Hypothalamus (tissue), 51 donors: ENCODE results near the gene BUB3.

Experiments
- DNase-seq, 51 donors: peaks; one replicate each; lab custom pipeline; 2025; lab: John Stamatoyannopoulos, UW

Gene BUB3

GRCh38 chr10:123140983-123141390 lies 13.2 kb upstream of the BUB3 start:
- DNase-seq = no peak

- DNase-seq = no peak
Measured at GRCh38 chr10:123141791-123142700, 12.2 kb upstream of the BUB3 start.

GRCh38 chr10:123142701-123143161 lies 11.5 kb upstream of the BUB3 start:
- DNase-seq = no peak

GRCh38 chr10:123143162-123143824 lies 10.9 kb upstream of the BUB3 start:
- DNase-seq = no peak

- no peak for DNase-seq
Measured at GRCh38 chr10:123143825-123144168, 10.4 kb upstream of the BUB3 start.

- no peak for DNase-seq
Measured at GRCh38 chr10:123144697-123145541, 9.3 kb upstream of the BUB3 start.

GRCh38 chr10:123145542-123146012 lies 8.6 kb upstream of the BUB3 start:
- DNase-seq = no peak

GRCh38 chr10:123146013-123146893 lies 7.9 kb upstream of the BUB3 start:
- DNase-seq = no peak

GRCh38 chr10:123146894-123147634 lies 7.1 kb upstream of the BUB3 start:
- no peak for DNase-seq

GRCh38 chr10:123147635-123148413 lies 6.4 kb upstream of the BUB3 start, which contains the start of gene HMX2:
TSS of gene HMX2 (plus strand) at chr10:123148136. CDS start at chr10:123148379, 243 bp downstream.
- DNase-seq = no peak

- no peak for DNase-seq
Measured at GRCh38 chr10:123148414-123149161, 5.6 kb upstream of the BUB3 start.

GRCh38 chr10:123149162-123149567 lies 5.0 kb upstream of the BUB3 start:
- DNase-seq = no peak

- no peak for DNase-seq
Measured at GRCh38 chr10:123149568-123150270, 4.5 kb upstream of the BUB3 start.

- DNase-seq = no peak
Measured at GRCh38 chr10:123150271-123150985, 3.8 kb upstream of the BUB3 start.

GRCh38 chr10:123150986-123151736 lies 3.0 kb upstream of the BUB3 start:
- DNase-seq = no peak
